ENCODE data around the gene SMIM41.

DNA sequence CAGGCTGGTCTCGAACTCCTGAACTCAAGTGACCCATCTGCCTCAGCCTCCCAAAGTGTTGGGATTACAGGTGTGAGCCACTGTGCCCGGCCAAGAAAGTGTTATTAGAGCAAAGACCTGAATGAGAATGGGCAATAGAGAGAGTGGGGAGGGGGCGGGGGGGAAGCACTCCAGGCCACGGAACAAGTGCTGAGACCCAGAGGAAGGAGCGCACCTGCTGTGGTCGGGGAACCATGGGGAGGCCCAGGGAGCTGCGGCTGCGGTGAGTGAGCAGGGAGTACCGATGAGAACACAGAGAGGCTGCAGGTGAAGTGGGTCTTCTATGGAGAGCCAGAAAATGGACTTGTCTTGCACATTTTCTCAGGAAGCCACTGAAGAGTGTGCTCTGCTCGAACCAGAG is 10.8 kb downstream of the SMIM41 start:
- TF ChIP-seq POLR2A (IDR thresholded peaks at IDR 0.05) (no peak), POLR2AphosphoS5 (IDR thresholded peaks at IDR 0.05) (no peak)
- TF ChIP-seq, protein P1, sequence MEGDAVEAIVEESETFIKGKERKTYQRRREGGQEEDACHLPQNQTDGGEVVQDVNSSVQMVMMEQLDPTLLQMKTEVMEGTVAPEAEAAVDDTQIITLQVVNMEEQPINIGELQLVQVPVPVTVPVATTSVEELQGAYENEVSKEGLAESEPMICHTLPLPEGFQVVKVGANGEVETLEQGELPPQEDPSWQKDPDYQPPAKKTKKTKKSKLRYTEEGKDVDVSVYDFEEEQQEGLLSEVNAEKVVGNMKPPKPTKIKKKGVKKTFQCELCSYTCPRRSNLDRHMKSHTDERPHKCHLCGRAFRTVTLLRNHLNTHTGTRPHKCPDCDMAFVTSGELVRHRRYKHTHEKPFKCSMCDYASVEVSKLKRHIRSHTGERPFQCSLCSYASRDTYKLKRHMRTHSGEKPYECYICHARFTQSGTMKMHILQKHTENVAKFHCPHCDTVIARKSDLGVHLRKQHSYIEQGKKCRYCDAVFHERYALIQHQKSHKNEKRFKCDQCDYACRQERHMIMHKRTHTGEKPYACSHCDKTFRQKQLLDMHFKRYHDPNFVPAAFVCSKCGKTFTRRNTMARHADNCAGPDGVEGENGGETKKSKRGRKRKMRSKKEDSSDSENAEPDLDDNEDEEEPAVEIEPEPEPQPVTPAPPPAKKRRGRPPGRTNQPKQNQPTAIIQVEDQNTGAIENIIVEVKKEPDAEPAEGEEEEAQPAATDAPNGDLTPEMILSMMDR (IDR thresholded peaks at IDR 0.05): no peak
